Tibial nerve (tissue), 4 donors: ENCODE data around the gene PRKAB1. TPM values are rescaled to one million over a fixed set of nuclear protein-coding genes. Genes with fewer than 3 reads are reported as not detected.

ENCODE experiments used
- DNase-seq, 2 donors: peaks; one replicate each; pipeline ENCODE4 v3.0.0-alpha.2; 2019; ENCODE audit warnings: low spot score in 2 of 2
- H3K27ac ChIP-seq, 4 donors: fragments of 200-600 bp; sonication (generic) in 3 of 4; one replicate each; pipeline ENCODE4 v1.5.1; 2017 to 2019; ENCODE audit warnings: mild to moderate bottlenecking in 1 of 4
- H3K27me3 ChIP-seq, 2 donors: fragments of 200-600 bp; sonication (generic) in 1 of 2; one replicate each; pipeline versions ENCODE4 v1.5.1 to v1.6.0; 2017 to 2019
- H3K36me3 ChIP-seq, 3 donors: fragments of 200-600 bp; sonication (generic); one replicate each; pipeline ENCODE4 v1.5.1; 2018 to 2019
- H3K4me1 ChIP-seq, 4 donors: fragments of 200-600 bp; sonication (generic) in 3 of 4; one replicate each; pipeline ENCODE4 v1.5.1; 2017 to 2019
- H3K4me3 ChIP-seq, 4 donors: fragments of 200-600 bp; sonication (generic) in 3 of 4; one replicate each; pipeline ENCODE4 v1.5.1; 2017 to 2019; ENCODE audit warnings: mild to moderate bottlenecking in 1 of 4, moderate library complexity in 1 of 4
- H3K9me3 ChIP-seq, 4 donors: fragments of 200-600 bp; sonication (generic) in 3 of 4; one replicate each; pipeline ENCODE4 v1.5.1; 2017 to 2019
- EP300 ChIP-seq, 2 donors: sonication (generic); formaldehyde crosslinking; IDR thresholded peaks; one replicate each; pipeline ENCODE4 v1.6.1; 2017; ENCODE audit warnings: antibody characterized with exemption in 2 of 2, mild to moderate bottlenecking in 1 of 2
- POLR2A ChIP-seq, 2 donors: fragments of 450-650 bp; IDR thresholded peaks; one replicate each; pipeline ENCODE4 v1.6.1; 2017; ENCODE audit warnings: antibody characterized with exemption in 2 of 2, mild to moderate bottlenecking in 2 of 2, moderate library complexity in 2 of 2
- WGBS, 2 donors: methylation state at CpG; one replicate each; pipeline ENCODE4 v1.1.5; 2018; 5-methylcytosine and 5-hydroxymethylcytosine counted together
- total RNA-seq, 4 donors: library from RNA; depleted of rRNA; stranded (reverse); fragments of >200 nt; gene quantifications; one replicate each; pipeline ENCODE4 v1.1.0, GENCODE V29; 2016
- TF ChIP-seq, protein P1 (sequence below), 5 experiments: fragments of 200-600 bp in 3 of 5; fragments of 450-650 bp in 2 of 5; sonication (generic) in 3 of 5; IDR thresholded peaks; one replicate each; pipeline ENCODE4 v1.5.1; 2016 to 2019; ENCODE audit warnings: antibody characterized with exemption in 5 of 5, mild to moderate bottlenecking in 3 of 5, moderate library complexity in 2 of 5

PRKAB1 gene
- total RNA-seq, 4 donors from 2014 or later = 24.5 to 40.6 (median 28.3) TPM

DNA sequence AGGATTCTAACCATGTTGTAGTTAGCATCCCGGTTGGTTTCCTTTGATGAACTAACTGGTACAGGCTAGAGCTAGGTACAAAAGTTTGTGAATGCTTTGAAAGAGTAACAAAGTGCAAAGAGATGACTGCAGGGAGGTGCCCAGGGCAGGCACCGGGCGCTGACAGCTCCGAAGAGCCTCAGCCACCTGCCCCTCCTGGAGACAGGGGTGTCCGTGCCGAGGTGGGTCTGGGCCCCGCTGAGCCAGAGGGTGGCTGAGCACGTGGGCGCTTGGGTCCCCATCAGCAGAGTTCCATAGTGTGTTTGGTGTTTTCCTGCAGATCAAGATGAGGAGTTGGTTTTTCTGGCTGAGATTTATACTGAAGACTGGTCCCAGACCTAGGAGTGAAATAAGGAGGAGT is 19.9 kb downstream of the PRKAB1 start:
- no peak overlapping the region for H3K4me3 ChIP-seq
- H3K27ac ChIP-seq = no peak overlapping the region
- peaks cover 0 to 36% (median 1%) of the 10 kb centered on the region in 4 donors for H3K4me1 ChIP-seq
- peaks cover 0 to 34% (median 0%) of the 10 kb centered on the region in 3 donors for H3K36me3 ChIP-seq
- no peaks in the 10 kb centered on the region for H3K27me3 ChIP-seq
- no peak for DNase-seq
- WGBS, 2 donors = 88 to 94% methylated on average over 9 of the region's 9 CpGs
- H3K9me3 ChIP-seq = no peaks in the 10 kb centered on the region
- TF ChIP-seq, protein P1, sequence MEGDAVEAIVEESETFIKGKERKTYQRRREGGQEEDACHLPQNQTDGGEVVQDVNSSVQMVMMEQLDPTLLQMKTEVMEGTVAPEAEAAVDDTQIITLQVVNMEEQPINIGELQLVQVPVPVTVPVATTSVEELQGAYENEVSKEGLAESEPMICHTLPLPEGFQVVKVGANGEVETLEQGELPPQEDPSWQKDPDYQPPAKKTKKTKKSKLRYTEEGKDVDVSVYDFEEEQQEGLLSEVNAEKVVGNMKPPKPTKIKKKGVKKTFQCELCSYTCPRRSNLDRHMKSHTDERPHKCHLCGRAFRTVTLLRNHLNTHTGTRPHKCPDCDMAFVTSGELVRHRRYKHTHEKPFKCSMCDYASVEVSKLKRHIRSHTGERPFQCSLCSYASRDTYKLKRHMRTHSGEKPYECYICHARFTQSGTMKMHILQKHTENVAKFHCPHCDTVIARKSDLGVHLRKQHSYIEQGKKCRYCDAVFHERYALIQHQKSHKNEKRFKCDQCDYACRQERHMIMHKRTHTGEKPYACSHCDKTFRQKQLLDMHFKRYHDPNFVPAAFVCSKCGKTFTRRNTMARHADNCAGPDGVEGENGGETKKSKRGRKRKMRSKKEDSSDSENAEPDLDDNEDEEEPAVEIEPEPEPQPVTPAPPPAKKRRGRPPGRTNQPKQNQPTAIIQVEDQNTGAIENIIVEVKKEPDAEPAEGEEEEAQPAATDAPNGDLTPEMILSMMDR (IDR thresholded peaks at IDR 0.05) = no peak
- TF ChIP-seq EP300 (IDR thresholded peaks at IDR 0.05) (no peak), POLR2A (IDR thresholded peaks at IDR 0.05) (no peak)

DNA sequence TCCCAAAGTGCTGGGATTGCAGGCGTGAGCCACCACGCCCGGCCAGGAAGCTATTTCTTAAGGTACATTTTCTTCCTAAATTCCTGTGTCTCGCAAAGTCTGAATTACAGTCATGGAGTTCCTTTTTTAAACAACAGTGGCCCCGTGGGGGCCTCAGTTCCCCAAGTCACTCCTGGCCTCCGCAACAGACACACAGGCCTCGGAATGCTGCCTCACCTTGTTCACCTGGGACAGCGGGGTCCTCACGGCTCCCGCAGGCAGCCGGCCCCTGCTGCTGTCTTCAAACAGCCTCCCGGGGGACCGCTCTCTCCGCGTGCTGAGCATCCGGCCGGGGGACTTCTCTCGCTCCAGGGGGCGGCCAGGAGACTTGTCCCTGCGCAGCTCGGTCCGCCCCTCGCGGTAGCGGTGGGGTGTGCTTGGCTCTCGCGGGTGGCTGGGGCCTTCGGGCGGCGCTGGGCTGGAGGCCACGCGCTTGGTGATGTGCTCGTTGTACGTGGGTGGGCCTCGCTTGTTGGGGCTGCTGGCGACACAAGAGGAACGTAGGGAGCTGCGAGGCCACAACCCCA is 22.1 kb downstream of the PRKAB1 start:
- no peak for DNase-seq

DNA sequence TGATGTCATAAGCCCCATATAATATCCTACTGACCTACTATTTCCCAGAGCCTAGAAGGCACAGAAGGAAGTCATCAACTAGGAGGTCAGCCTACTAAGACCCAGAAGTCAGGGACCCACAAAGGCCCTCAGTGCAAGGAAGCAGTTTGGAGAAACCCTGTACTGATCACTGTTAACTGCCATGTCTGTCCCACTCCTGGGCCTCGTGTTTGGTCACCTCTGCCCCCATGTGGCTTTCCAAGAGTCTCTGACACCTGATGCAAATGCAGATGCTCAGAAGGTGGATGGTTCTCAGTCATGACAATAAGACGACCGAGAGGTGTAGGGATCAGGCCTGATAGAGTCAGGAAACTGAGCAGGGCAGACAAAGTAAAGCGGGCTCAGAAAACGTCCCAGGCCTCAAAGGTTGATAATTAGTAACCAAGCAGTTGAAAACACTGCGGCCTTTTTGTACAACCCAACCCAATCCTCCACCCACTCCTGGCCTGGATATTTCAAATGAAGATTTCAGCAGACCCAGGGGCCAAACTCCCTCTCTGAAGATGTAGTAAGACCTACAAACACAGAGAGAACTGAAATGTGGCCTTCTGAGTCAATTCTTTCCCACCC is 23.4 kb downstream of the PRKAB1 start:
- WGBS, 2 donors = 71 to 79% methylated on average over 6 of the region's 6 CpGs
- DNase-seq = no peak
- H3K27me3 ChIP-seq = no peaks in the 10 kb centered on the region

More for the DNA sequence above, 22.1 kb downstream of the PRKAB1 start:
- no peaks in the 10 kb centered on the region for H3K27me3 ChIP-seq
- H3K36me3 ChIP-seq = peaks cover 0 to 34% (median 0%) of the 10 kb centered on the region in 3 donors
- WGBS, 2 donors = 94 to 99% methylated on average over 29 to 34 of the region's 38 CpGs
- no peaks in the 10 kb centered on the region for H3K9me3 ChIP-seq
- H3K27ac ChIP-seq = no peak overlapping the region
- H3K4me1 ChIP-seq = peaks cover 0 to 31% (median 4%) of the 10 kb centered on the region in 4 donors
- H3K4me3 ChIP-seq = no peak overlapping the region
- TF ChIP-seq EP300 (IDR thresholded peaks at IDR 0.05) (no peak), POLR2A (IDR thresholded peaks at IDR 0.05) (no peak)
- TF ChIP-seq, protein P1 (IDR thresholded peaks at IDR 0.05) = no peak

GRCh38 chr12:119692410-119692809 is 24.5 kb downstream of the PRKAB1 start:
- Histone ChIP-seq H3K36me3 (peaks cover 0 to 40% (median 0%) of the 10 kb centered on the region in 3 donors), H3K4me3 (no peak overlapping the region), H3K9me3 (no peaks in the 10 kb centered on the region), H3K4me1 (peaks cover 0 to 21% (median 4%) of the 10 kb centered on the region in 4 donors), H3K27ac (no peak overlapping the region), H3K27me3 (no peaks in the 10 kb centered on the region)
- no peak for DNase-seq
- WGBS, 2 donors = 76 to 81% methylated on average over 5 of the region's 5 CpGs
- TF ChIP-seq, protein P1 (IDR thresholded peaks at IDR 0.05) = no peak
- no peak for TF ChIP-seq POLR2A (IDR thresholded peaks at IDR 0.05)
- TF ChIP-seq EP300 (IDR thresholded peaks at IDR 0.05) = no peak

More for the DNA sequence above, 23.4 kb downstream of the PRKAB1 start:
- TF ChIP-seq, protein P1 (IDR thresholded peaks at IDR 0.05) = no peak
- no peak for TF ChIP-seq POLR2A (IDR thresholded peaks at IDR 0.05)
- TF ChIP-seq EP300 (IDR thresholded peaks at IDR 0.05) = no peak
- Histone ChIP-seq H3K36me3 (peaks cover 0 to 40% (median 0%) of the 10 kb centered on the region in 3 donors), H3K4me3 (no peak overlapping the region), H3K27ac (no peak overlapping the region), H3K9me3 (no peaks in the 10 kb centered on the region), H3K4me1 (peaks cover 0 to 25% (median 4%) of the 10 kb centered on the region in 4 donors)

GRCh38 chr12:119692997-119693396 is 25.1 kb downstream of the PRKAB1 start:
- Histone ChIP-seq H3K27me3 (no peaks in the 10 kb centered on the region), H3K4me1 (peaks cover 0 to 21% (median 4%) of the 10 kb centered on the region in 4 donors), H3K36me3 (peaks cover 0 to 43% (median 0%) of the 10 kb centered on the region in 3 donors), H3K9me3 (no peaks in the 10 kb centered on the region), H3K4me3 (no peak overlapping the region), H3K27ac (peak overlapping the region in 3 of 4 donors; percentile 38 to 64 (median 40))
- DNase-seq = peak in 1 of 2 donors; percentile 39
- TF ChIP-seq, protein P1 (IDR thresholded peaks at IDR 0.05) = no peak
- peak; percentile 14 to 66 for TF ChIP-seq EP300 (IDR thresholded peaks at IDR 0.05)
- WGBS, 2 donors = 33 to 38% methylated on average over 6 of the region's 6 CpGs
